Measurements from ENCODE around the gene COL17A1. TPM values are rescaled to one million over a fixed set of nuclear protein-coding genes. Genes with fewer than 3 reads are reported as not detected.
A peak's percentile ranks its signal among the peaks of the same experiment; 100 is the strongest.

The COL17A1 gene
- total RNA-seq, 1 donor from 2014 or later, result 1.5 TPM

- no peak for TF ChIP-seq CTCF (IDR thresholded peaks at IDR 0.05)
- intact Hi-C loops (cut with DNase I), result no loop called here
These were observed 72.2 kb downstream of the COL17A1 start for GRCh38 chr10:104013489-104013888.

GRCh38 chr10:104011904-104012303 lies 73.8 kb downstream of the COL17A1 start:
- peaks cover 74% of the 10 kb centered on the region for H3K36me3 ChIP-seq
- no peaks in the 10 kb centered on the region for H3K4me1 ChIP-seq
- TF ChIP-seq CTCF (IDR thresholded peaks at IDR 0.05), result no peak
- ATAC-seq (no peak), DNase-seq (no peak)
- H3K27ac ChIP-seq, result no peak overlapping the region
- H3K4me3 ChIP-seq, result no peak overlapping the region
- no peaks in the 10 kb centered on the region for H3K9me3 ChIP-seq
- H3K27me3 ChIP-seq, result no peaks in the 10 kb centered on the region
- intact Hi-C loops (cut with DNase I), result no loop called here

More at GRCh38 chr10:104013489-104013888, 72.2 kb downstream of the COL17A1 start:
- no peak for DNase-seq
- H3K4me1 ChIP-seq, result no peaks in the 10 kb centered on the region
- H3K4me3 ChIP-seq, result no peak overlapping the region
- H3K27me3 ChIP-seq, result no peaks in the 10 kb centered on the region
- H3K9me3 ChIP-seq, result no peaks in the 10 kb centered on the region
- H3K27ac ChIP-seq, result no peak overlapping the region
- H3K36me3 ChIP-seq, result peaks cover 73% of the 10 kb centered on the region
- no peak for ATAC-seq

GRCh38 chr10:104005172-104005863 lies 80.4 kb downstream of the COL17A1 start:
- Histone ChIP-seq H3K36me3 (peaks cover 96% of the 10 kb centered on the region), H3K9me3 (no peaks in the 10 kb centered on the region), H3K4me1 (no peaks in the 10 kb centered on the region), H3K27ac (no peak overlapping the region), H3K27me3 (no peaks in the 10 kb centered on the region), H3K4me3 (no peak overlapping the region)
- DNase-seq, result no peak
- intact Hi-C loops (cut with DNase I), result no loop called here
- ATAC-seq, result no peak
- TF ChIP-seq CTCF (IDR thresholded peaks at IDR 0.05), result no peak

GRCh38 chr10:104002911-104003310 lies 82.8 kb downstream of the COL17A1 start:
- ATAC-seq (peak; percentile 64), DNase-seq (no peak)
- H3K4me3 ChIP-seq, result no peak overlapping the region
- no peak for TF ChIP-seq CTCF (IDR thresholded peaks at IDR 0.05)
- intact Hi-C loops (cut with DNase I), result no loop called here
- no peaks in the 10 kb centered on the region for H3K27me3 ChIP-seq
- H3K4me1 ChIP-seq, result no peaks in the 10 kb centered on the region
- peaks cover 89% of the 10 kb centered on the region for H3K36me3 ChIP-seq
- no peak overlapping the region for H3K27ac ChIP-seq
- H3K9me3 ChIP-seq, result no peaks in the 10 kb centered on the region

- no peak overlapping the region for H3K4me3 ChIP-seq
These were observed 86.9 kb downstream of the COL17A1 start for GRCh38 chr10:103998805-103999204.

More at GRCh38 chr10:103998805-103999204, 86.9 kb downstream of the COL17A1 start:
- Histone ChIP-seq H3K36me3 (peaks cover 76% of the 10 kb centered on the region), H3K4me1 (no peaks in the 10 kb centered on the region), H3K9me3 (no peaks in the 10 kb centered on the region), H3K27me3 (no peaks in the 10 kb centered on the region), H3K27ac (no peak overlapping the region)
- no peak for TF ChIP-seq CTCF (IDR thresholded peaks at IDR 0.05)
- DNase-seq, result no peak
- ATAC-seq, result no peak
- intact Hi-C loops (cut with DNase I), result no loop called here

All from upper lobe of right lung (tissue), 1 donor.